CD4-positive, alpha-beta T cell treated with Interleukin-2 at 100 ng/mL for 4 hours (primary cell): Measurements from ENCODE around the gene JAML.
A peak's percentile ranks its signal among the peaks of the same experiment; 100 is the strongest.

Experiments
- DNase-seq: peaks from one replicate; pipeline ENCODE4 v3.0.0-alpha.2; 2020; ENCODE audit warnings: low spot score

Gene JAML

DNA sequence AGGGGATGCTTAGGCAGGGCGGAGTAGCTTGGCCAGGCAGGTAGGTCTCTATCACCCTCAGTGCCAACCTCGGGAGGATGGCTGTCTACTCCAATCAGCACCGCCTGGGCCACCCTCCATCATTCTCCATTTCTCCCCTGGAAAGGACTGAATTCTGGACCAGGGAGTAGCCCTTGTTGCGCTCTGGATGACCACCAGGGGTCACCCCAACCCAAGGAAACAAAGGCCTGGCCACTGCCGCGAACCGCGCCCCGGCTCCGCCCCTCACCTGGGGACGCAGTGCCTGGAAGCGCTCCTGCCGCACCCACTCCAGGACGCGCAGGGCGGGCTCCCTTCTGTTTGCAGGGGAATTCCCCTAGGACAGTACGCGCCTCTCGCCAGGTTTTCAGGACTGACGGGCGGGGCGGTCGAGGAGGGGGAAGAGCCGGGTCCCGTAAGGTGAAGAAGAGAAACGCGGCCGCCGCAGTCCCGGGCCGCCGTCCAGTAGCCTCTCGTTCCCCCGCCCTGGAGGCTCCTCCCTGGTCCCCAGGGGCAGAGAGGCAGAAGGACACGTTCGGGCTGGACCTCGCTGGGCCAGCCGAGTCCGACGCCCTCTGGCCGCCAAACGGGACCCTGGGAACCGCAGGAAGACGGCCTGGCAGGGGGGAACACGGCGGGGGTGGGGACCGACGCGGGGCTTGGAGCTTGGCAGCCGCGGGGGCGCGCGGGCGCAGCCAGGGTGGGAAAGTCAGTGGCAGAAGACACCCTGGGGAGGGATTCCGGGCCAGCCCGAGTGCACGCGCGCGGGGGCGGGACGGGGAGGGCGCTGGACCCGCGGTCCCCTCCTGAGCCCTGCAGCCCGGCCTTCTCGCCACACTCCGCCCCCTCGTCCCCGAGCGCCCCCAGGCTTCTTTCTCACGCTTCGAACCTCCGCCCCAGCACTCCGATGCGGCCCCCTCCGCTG is 79.3 kb downstream of the JAML start:
- DNase-seq, result peak; percentile 87

DNA sequence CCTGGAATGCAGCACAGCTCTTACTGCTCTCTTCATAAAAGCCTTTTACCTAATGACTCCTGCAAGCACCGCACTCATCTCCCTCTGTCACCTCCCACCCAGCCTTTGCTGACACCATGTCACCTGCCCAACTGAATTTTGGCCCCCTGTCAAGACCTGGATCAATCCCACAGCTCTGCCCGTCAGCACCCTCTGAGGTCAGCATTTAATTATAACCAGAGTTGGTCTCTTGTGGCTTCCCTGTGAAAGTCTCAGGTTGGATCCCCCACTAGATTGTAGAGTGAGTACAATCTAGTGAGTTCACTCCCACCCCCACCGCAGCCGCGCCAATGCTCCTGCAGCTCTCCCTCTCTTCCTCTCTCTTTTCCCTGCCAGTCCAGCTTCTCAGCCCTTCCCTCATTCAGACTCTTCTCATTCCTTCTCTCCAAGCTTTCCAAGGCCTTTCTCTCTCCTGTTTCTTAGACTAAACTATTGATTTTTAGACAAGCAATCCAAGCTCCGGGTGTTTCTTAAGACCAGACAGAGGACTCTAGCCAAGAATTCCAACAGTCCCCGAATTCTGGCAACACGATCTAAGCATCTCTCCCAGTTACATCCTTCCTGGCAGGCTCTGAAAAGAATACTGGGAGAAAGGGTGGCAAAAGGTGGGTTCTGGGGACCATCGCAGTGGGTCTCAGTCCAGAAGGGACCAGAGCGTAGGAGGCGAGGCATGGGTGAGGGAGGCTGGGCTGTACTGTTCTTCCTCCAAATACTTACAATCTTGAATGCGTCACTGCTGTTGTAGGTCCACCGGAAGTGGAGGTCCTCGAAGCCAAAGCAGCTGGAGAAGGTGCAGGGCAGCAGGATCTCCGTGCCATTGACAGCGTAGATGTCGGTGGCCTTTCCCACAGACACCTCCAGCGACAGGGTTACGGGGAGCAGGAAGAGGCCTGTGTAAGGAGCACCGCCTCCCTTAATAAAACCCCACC is 80.2 kb downstream of the JAML start:
- no peak for DNase-seq
